A673 (cell line): ENCODE results near the gene CMPK2. TPM values are rescaled to one million over a fixed set of nuclear protein-coding genes. Genes with fewer than 3 reads are reported as not detected.

ENCODE experiments used
- BruUV-seq: library from RNA; stranded (reverse); fragments of 400-500 nt; replicated peaks from 2 replicates; lab custom pipeline; 2021; lab: Mats Ljungman, UMichigan
- CTCF ChIA-PET: fragments of 300-600 bp; sonication (Branson Sonifier 250); formaldehyde crosslinking; loops from one replicate; lab custom pipeline; 2022; ENCODE audit warnings: antibody characterized with exemption; lab: Charles Lee
- POLR2A ChIA-PET: fragments of 300-600 bp; sonication (Branson Sonifier 250); formaldehyde crosslinking; loops from one replicate; lab custom pipeline; 2022; ENCODE audit warnings: antibody characterized with exemption; ENCODE audit not compliant: low non-redundant PET; lab: Charles Lee
- DNase-seq: peaks from one replicate; pipeline ENCODE4 v3.0.0-alpha.2; 2015; ENCODE audit warnings: low spot score
- H3K27ac ChIP-seq: fragments of 200-600 bp; sonication (generic); 2 replicates; pipeline ENCODE4 v1.5.1; 2016; ENCODE audit warnings: mixed run types, low read depth, mild to moderate bottlenecking, mixed read lengths, antibody characterized with exemption, low read length; ENCODE audit not compliant: poor library complexity, severe bottlenecking
- H3K27me3 ChIP-seq: fragments of 200-600 bp; sonication (generic); replicated peaks from 2 replicates; pipeline ENCODE4 v1.6.1; 2017; ENCODE audit warnings: mixed run types, low read depth, mild to moderate bottlenecking, mixed read lengths, antibody characterized with exemption, low read length; ENCODE audit not compliant: insufficient read depth, poor library complexity
- H3K36me3 ChIP-seq: fragments of 200-600 bp; sonication (generic); 2 replicates; pipeline ENCODE4 v1.6.1; 2016; ENCODE audit warnings: mixed run types, mild to moderate bottlenecking, mixed read lengths, antibody characterized with exemption, low read length; ENCODE audit not compliant: insufficient read depth, poor library complexity, severe bottlenecking
- H3K4me1 ChIP-seq: fragments of 200-600 bp; sonication (generic); 2 replicates; pipeline ENCODE4 v1.6.1; 2017; ENCODE audit warnings: mixed run types, mild to moderate bottlenecking, mixed read lengths, antibody characterized with exemption, low read length; ENCODE audit not compliant: insufficient read depth, poor library complexity, severe bottlenecking
- H3K4me3 ChIP-seq: fragments of 200-600 bp; sonication (generic); 2 replicates; pipeline ENCODE4 v1.5.1; 2016; ENCODE audit warnings: low read depth, mixed run types, mild to moderate bottlenecking, mixed read lengths, low read length; ENCODE audit not compliant: poor library complexity, severe bottlenecking
- H3K9me3 ChIP-seq: fragments of 200-600 bp; sonication (generic); 2 replicates; pipeline ENCODE4 v1.6.1; 2016; ENCODE audit warnings: mixed run types, low read depth, mild to moderate bottlenecking, mixed read lengths, antibody characterized with exemption, low read length; ENCODE audit not compliant: poor library complexity, severe bottlenecking
- CTCF ChIP-seq: fragments of 300-800, 200-600 bp; sonication (generic); conservative IDR thresholded peaks from 2 replicates; pipeline ENCODE4 v1.5.1; 2017; ENCODE audit warnings: low read depth, mild to moderate bottlenecking, antibody characterized with exemption, low read length, moderate library complexity, mixed read lengths
- EZH2 ChIP-seq: fragments of 200-600 bp; sonication (generic); IDR thresholded peaks from 2 replicates; pipeline ENCODE4 v1.6.1; 2017; ENCODE audit warnings: borderline replicate concordance, low read depth, mild to moderate bottlenecking, mixed read lengths, antibody characterized with exemption, low read length; ENCODE audit not compliant: poor library complexity, severe bottlenecking
- intact Hi-C: fragments of 100-400 bp; cut with micrococcal nuclease; formaldehyde crosslinking; loops from one replicate; pipeline ENCODE4 v1.10.0; 2022; ENCODE audit not compliant: unreplicated experiment
- total RNA-seq: library from RNA; stranded (reverse); gene quantifications from 2 replicates; pipeline ENCODE4 v1.2.3, GENCODE V29; 2021

The CMPK2 gene
- total RNA-seq, 1 experiment from 2014 or later = 4.6 TPM

GRCh38 chr2:6835467-6835866 is 30.2 kb downstream of the CMPK2 start:
- BruUV-seq = no TSS peak
- ChIA-PET POLR2A (no interaction called here), CTCF (no interaction called here)
- H3K36me3 ChIP-seq = no peaks in the 10 kb centered on the region
- intact Hi-C loops = no loop called here
- no peaks in the 10 kb centered on the region for H3K4me1 ChIP-seq
- TF ChIP-seq CTCF = no peak
- TF ChIP-seq EZH2 = no peak
- H3K4me3 ChIP-seq = no peak overlapping the region
- no peaks in the 10 kb centered on the region for H3K27me3 ChIP-seq
- no peak for DNase-seq
- H3K9me3 ChIP-seq = peaks cover 26% of the 10 kb centered on the region
- H3K27ac ChIP-seq = no peak overlapping the region

GRCh38 chr2:6834163-6834562 is 31.5 kb downstream of the CMPK2 start:
- no TSS peak for BruUV-seq
- CTCF ChIA-PET = no interaction called here
- DNase-seq = no peak

GRCh38 chr2:6833300-6833604 is 32.5 kb downstream of the CMPK2 start:
- no peak overlapping the region for H3K27ac ChIP-seq
- no peak for TF ChIP-seq EZH2
- no peak for TF ChIP-seq CTCF
- no peaks in the 10 kb centered on the region for H3K36me3 ChIP-seq
- no peaks in the 10 kb centered on the region for H3K4me1 ChIP-seq
- POLR2A ChIA-PET = no interaction called here
- CTCF ChIA-PET = no interaction called here
- H3K9me3 ChIP-seq = peaks cover 28% of the 10 kb centered on the region
- no peak for DNase-seq
- H3K4me3 ChIP-seq = no peak overlapping the region
- H3K27me3 ChIP-seq = no peaks in the 10 kb centered on the region
- intact Hi-C loops = no loop called here
- BruUV-seq = no TSS peak

More at GRCh38 chr2:6834163-6834562, 31.5 kb downstream of the CMPK2 start:
- Histone ChIP-seq H3K36me3 (no peaks in the 10 kb centered on the region), H3K4me3 (no peak overlapping the region), H3K4me1 (no peaks in the 10 kb centered on the region), H3K9me3 (peaks cover 28% of the 10 kb centered on the region), H3K27ac (no peak overlapping the region), H3K27me3 (no peaks in the 10 kb centered on the region)
- POLR2A ChIA-PET = no interaction called here
- no peak for TF ChIP-seq CTCF
- TF ChIP-seq EZH2 = no peak
- intact Hi-C loops = no loop called here
